Natural killer cell treated with Interleukin-12 subunit alpha and Interleukin-12 subunit beta and Interleukin-15 and Interleukin-18, amount 100 ng/mL, for 72 hours (primary cell): Measurements from ENCODE around the gene ADAMTS3. TPM values are rescaled to one million over a fixed set of nuclear protein-coding genes. Genes with fewer than 3 reads are reported as not detected.
A peak's percentile ranks its signal among the peaks of the same experiment; 100 is the strongest.
"Not testable (repeated sequence)": the region's sequence is repeated elsewhere in the genome, so short reads cannot be mapped to it uniquely, and the experiment has no call there.

Experiments
- ATAC-seq, 2 donors: fragments of 150-1000 bp; cut with Tn5 transposase in 1 of 2; sonication (Bioruptor Pico), chemical (Tn5 transposase) in 1 of 2; 2 replicates each; pipeline ENCODE4 v1.10.0; 2021
- DNase-seq: peaks from one replicate; pipeline ENCODE4 v3.0.0; 2022; ENCODE audit warnings: low spot score
- H3K27ac Mint-ChIP-seq, 2 donors: 1 replicate in 1 of 2; 2 replicates in 1 of 2; pipeline ENCODE4 v1.8.0; 2022; ENCODE audit warnings: mixed read lengths in 2 of 2, mild to moderate bottlenecking in 1 of 2, moderate library complexity in 1 of 2
- H3K27me3 Mint-ChIP-seq, 2 donors: 1 replicate in 1 of 2; 2 replicates in 1 of 2; pipeline ENCODE4 v1.8.0; 2022; ENCODE audit warnings: mixed read lengths in 2 of 2
- H3K36me3 Mint-ChIP-seq: one replicate; pipeline ENCODE4 v1.8.0; 2022; ENCODE audit warnings: mixed read lengths
- H3K4me1 Mint-ChIP-seq, 2 donors: 1 replicate in 1 of 2; 2 replicates in 1 of 2; pipeline ENCODE4 v1.8.0; 2022; ENCODE audit warnings: low read depth in 2 of 2, mixed read lengths in 2 of 2, mild to moderate bottlenecking in 1 of 2
- H3K4me3 Mint-ChIP-seq: one replicate; pipeline ENCODE4 v1.8.0; 2022; ENCODE audit warnings: mixed read lengths
- H3K9me3 Mint-ChIP-seq: 2 replicates; pipeline ENCODE4 v1.8.0; 2022; ENCODE audit warnings: mixed read lengths
- total RNA-seq, 2 donors: library from RNA; stranded (reverse); gene quantifications; one replicate each; pipeline ENCODE4 v1.2.3, GENCODE V29; 2022

Gene ADAMTS3
- total RNA-seq, 2 donors from 2014 or later, result not detected

DNA sequence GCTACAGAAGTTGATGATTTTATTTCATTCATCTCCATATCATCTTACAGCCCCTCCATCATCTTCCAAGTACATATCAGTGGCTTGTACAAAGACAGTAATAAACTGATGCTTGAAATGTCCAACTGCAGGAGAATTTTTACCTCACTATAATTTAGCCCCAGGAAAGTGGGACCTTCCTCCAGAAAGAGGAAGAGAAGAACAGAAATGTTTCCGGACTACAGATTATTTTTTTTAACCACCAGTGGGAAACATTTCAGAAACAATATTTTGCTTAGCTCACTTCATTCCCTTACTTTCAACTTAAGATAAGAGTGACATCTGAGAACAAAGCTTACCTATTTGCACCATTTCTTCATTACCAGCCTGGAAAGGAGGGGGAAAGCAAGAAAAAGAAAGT, 2.0 kb downstream of the ADAMTS3 start:
- DNase-seq (no peak), ATAC-seq (no peak)
- H3K27me3 Mint-ChIP-seq, result peaks cover 23 to 25% of the 10 kb centered on the region in 2 donors
- H3K9me3 Mint-ChIP-seq, result peaks cover 3% of the 10 kb centered on the region
- peaks cover 0 to 6% of the 10 kb centered on the region in 2 donors for H3K4me1 Mint-ChIP-seq
- no peak overlapping the region for H3K4me3 Mint-ChIP-seq
- no peaks in the 10 kb centered on the region for H3K36me3 Mint-ChIP-seq
- H3K27ac Mint-ChIP-seq, result no peak overlapping the region

- H3K27me3 Mint-ChIP-seq, result peaks cover 23 to 25% of the 10 kb centered on the region in 2 donors
- no peak overlapping the region for H3K4me3 Mint-ChIP-seq
- H3K9me3 Mint-ChIP-seq, result peaks cover 3% of the 10 kb centered on the region
- no peak for ATAC-seq
- no peak overlapping the region for H3K27ac Mint-ChIP-seq
- no peak for DNase-seq
- no peaks in the 10 kb centered on the region for H3K36me3 Mint-ChIP-seq
- H3K4me1 Mint-ChIP-seq, result peaks cover 0 to 6% of the 10 kb centered on the region in 2 donors
Observed at GRCh38 chr4:72566464-72566972, 2.5 kb downstream of the ADAMTS3 start.

- no peak overlapping the region for H3K4me3 Mint-ChIP-seq
- peaks cover 0 to 5% of the 10 kb centered on the region in 2 donors for H3K4me1 Mint-ChIP-seq
- ATAC-seq (no peak), DNase-seq (no peak)
- H3K27me3 Mint-ChIP-seq, result peaks cover 18 to 21% of the 10 kb centered on the region in 2 donors
- no peaks in the 10 kb centered on the region for H3K36me3 Mint-ChIP-seq
- no peak overlapping the region for H3K27ac Mint-ChIP-seq
- H3K9me3 Mint-ChIP-seq, result peaks cover 1% of the 10 kb centered on the region
Observed at GRCh38 chr4:72564789-72565188, 4.2 kb downstream of the ADAMTS3 start.

DNA sequence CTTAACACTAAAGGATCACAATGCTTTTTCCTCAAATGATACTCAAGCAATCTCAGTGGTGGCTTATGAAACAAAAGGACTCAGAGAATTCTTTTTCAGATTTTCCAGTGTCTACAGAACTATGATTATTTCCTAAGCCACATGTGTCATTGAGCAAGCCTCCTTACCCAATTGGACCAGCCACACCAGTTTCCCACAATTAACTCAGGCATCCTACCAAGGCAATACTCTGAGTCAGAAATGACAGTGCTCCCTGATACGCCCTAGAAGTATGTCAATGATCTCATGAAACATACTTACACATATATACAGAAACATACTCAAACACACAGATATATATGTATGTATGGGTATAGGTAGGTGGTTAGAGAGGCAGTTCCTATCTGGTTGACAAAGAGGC, 4.8 kb downstream of the ADAMTS3 start:
- H3K27ac Mint-ChIP-seq, result no peak overlapping the region
- DNase-seq (no peak), ATAC-seq (no peak)
- H3K9me3 Mint-ChIP-seq, result no peaks in the 10 kb centered on the region
- H3K27me3 Mint-ChIP-seq, result peaks cover 15 to 17% of the 10 kb centered on the region in 2 donors
- no peak overlapping the region for H3K4me3 Mint-ChIP-seq
- no peaks in the 10 kb centered on the region for H3K36me3 Mint-ChIP-seq
- peaks cover 0 to 3% of the 10 kb centered on the region in 2 donors for H3K4me1 Mint-ChIP-seq

- no peak overlapping the region for H3K27ac Mint-ChIP-seq
- no peak overlapping the region for H3K4me3 Mint-ChIP-seq
- H3K9me3 Mint-ChIP-seq, result peaks cover 8% of the 10 kb centered on the region
- no peaks in the 10 kb centered on the region for H3K4me1 Mint-ChIP-seq
- DNase-seq, result no peak
- no peaks in the 10 kb centered on the region for H3K27me3 Mint-ChIP-seq
- no peaks in the 10 kb centered on the region for H3K36me3 Mint-ChIP-seq
- no peak for ATAC-seq
Observed at GRCh38 chr4:72558655-72559054, 10.4 kb downstream of the ADAMTS3 start.

- Mint-ChIP-seq H3K36me3 (no peaks in the 10 kb centered on the region), H3K27me3 (no peaks in the 10 kb centered on the region), H3K27ac (no peak overlapping the region), H3K9me3 (peaks cover 8% of the 10 kb centered on the region), H3K4me3 (no peak overlapping the region), H3K4me1 (no peaks in the 10 kb centered on the region)
- ATAC-seq (no peak), DNase-seq (no peak)
Observed at GRCh38 chr4:72557021-72557420, 12.0 kb downstream of the ADAMTS3 start.

DNA sequence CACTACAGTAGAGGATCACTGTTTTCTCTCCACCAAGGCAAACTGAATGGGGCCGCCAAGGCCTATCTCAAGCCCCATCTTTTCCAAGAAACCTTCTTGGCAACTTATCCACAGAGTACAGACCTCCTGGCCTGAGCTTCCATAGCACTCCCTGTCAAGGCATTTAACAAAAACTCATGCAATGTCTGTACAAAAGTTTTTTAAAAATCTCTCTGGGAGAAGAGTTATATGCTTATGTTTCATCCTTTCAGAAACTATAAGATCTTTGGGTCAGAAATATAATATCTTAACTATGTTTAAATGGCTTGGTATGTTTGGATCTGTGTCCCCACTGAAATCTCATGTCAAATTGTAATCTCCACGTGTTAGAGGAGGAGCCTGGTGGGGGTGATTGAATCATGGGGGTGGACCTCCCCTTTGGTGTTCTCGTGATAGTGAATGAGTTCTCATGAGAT, 13.6 kb downstream of the ADAMTS3 start:
- no peak overlapping the region for H3K4me3 Mint-ChIP-seq
- no peaks in the 10 kb centered on the region for H3K4me1 Mint-ChIP-seq
- H3K36me3 Mint-ChIP-seq, result no peaks in the 10 kb centered on the region
- no peak for DNase-seq
- H3K27ac Mint-ChIP-seq, result no peak overlapping the region
- ATAC-seq, result no peak
- H3K9me3 Mint-ChIP-seq, result peaks cover 8% of the 10 kb centered on the region
- H3K27me3 Mint-ChIP-seq, result no peaks in the 10 kb centered on the region

- no peak for ATAC-seq
- Mint-ChIP-seq H3K4me1 (no peaks in the 10 kb centered on the region), H3K27me3 (no peaks in the 10 kb centered on the region), H3K27ac (no peak overlapping the region), H3K4me3 (no peak overlapping the region), H3K36me3 (no peaks in the 10 kb centered on the region), H3K9me3 (peaks cover 8% of the 10 kb centered on the region)
- no peak for DNase-seq
Observed at GRCh38 chr4:72553540-72554337, 15.3 kb downstream of the ADAMTS3 start.

DNA sequence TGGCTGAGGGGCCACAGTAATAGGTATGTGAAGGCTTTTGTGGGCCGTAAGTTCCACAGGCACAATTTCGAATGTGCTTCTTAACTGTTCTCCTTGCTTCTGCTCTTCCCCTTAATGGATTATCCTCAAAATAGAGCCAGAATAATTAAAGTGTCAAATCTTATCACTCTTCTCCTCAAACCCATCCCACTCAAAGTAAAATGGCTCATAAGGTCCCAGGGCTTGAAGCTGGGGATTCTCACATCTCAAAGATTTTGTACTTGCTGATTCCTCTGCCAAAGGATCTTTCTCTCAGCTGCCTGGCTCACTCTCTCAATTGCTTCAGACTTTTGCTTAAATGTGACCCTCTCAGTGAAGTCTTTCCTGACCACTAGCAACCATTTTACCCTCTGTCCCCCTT, 16.6 kb downstream of the ADAMTS3 start:
- DNase-seq (no peak), ATAC-seq (no peak)
- H3K27me3 Mint-ChIP-seq, result no peaks in the 10 kb centered on the region
- H3K4me1 Mint-ChIP-seq, result no peaks in the 10 kb centered on the region
- H3K9me3 Mint-ChIP-seq, result peaks cover 8% of the 10 kb centered on the region
- no peak overlapping the region for H3K4me3 Mint-ChIP-seq
- no peaks in the 10 kb centered on the region for H3K36me3 Mint-ChIP-seq
- H3K27ac Mint-ChIP-seq, result no peak overlapping the region

GRCh38 chr4:72546456-72546855, 22.6 kb downstream of the ADAMTS3 start:
- no peaks in the 10 kb centered on the region for H3K27me3 Mint-ChIP-seq
- H3K36me3 Mint-ChIP-seq, result no peaks in the 10 kb centered on the region
- H3K9me3 Mint-ChIP-seq, result peaks cover 3% of the 10 kb centered on the region
- ATAC-seq (no peak), DNase-seq (no peak)
- no peak overlapping the region for H3K4me3 Mint-ChIP-seq
- no peaks in the 10 kb centered on the region for H3K4me1 Mint-ChIP-seq
- H3K27ac Mint-ChIP-seq, result no peak overlapping the region

- not testable (repeated sequence) for H3K4me1 Mint-ChIP-seq, H3K4me3 Mint-ChIP-seq, ATAC-seq, H3K27me3 Mint-ChIP-seq, H3K36me3 Mint-ChIP-seq, H3K27ac Mint-ChIP-seq, DNase-seq
- peaks cover 14% of the 10 kb centered on the region for H3K9me3 Mint-ChIP-seq
Observed at GRCh38 chr4:72540694-72541093, 28.3 kb downstream of the ADAMTS3 start.

DNA sequence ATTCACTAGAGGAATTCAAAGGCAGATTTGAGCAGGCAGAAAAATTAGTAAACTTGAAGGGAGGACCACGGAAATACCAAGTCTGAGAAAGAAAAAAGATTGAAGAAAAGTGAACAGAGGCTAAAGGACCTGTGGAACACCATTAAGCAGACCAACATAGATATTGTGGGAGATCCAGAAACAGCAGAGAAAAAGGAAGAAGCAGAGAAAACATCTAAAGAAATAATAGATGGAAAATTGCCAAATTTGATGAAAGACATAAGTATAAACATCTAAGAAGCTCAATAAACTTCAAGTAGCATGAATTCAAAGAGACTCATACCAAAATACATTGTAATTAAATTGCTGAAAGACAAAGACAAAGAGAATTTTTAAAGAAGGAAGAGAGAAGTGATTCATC, 31.0 kb downstream of the ADAMTS3 start:
- H3K4me1 Mint-ChIP-seq, result no peaks in the 10 kb centered on the region
- H3K4me3 Mint-ChIP-seq, result no peak overlapping the region
- no peak for DNase-seq
- H3K27me3 Mint-ChIP-seq, result no peaks in the 10 kb centered on the region
- H3K27ac Mint-ChIP-seq, result no peak overlapping the region
- ATAC-seq, result no peak
- peaks cover 13% of the 10 kb centered on the region for H3K9me3 Mint-ChIP-seq
- H3K36me3 Mint-ChIP-seq, result no peaks in the 10 kb centered on the region

GRCh38 chr4:72536443-72536842, 32.6 kb downstream of the ADAMTS3 start:
- H3K36me3 Mint-ChIP-seq, result no peaks in the 10 kb centered on the region
- DNase-seq (no peak), ATAC-seq (no peak)
- no peak overlapping the region for H3K4me3 Mint-ChIP-seq
- no peaks in the 10 kb centered on the region for H3K27me3 Mint-ChIP-seq
- H3K27ac Mint-ChIP-seq, result no peak overlapping the region
- H3K9me3 Mint-ChIP-seq, result peaks cover 13% of the 10 kb centered on the region
- no peaks in the 10 kb centered on the region for H3K4me1 Mint-ChIP-seq

- ATAC-seq, result peak; percentile 31 to 50
- DNase-seq, result no peak
- H3K27me3 Mint-ChIP-seq, result no peaks in the 10 kb centered on the region
- no peak overlapping the region for H3K4me3 Mint-ChIP-seq
- H3K36me3 Mint-ChIP-seq, result no peaks in the 10 kb centered on the region
- H3K27ac Mint-ChIP-seq, result no peak overlapping the region
- H3K4me1 Mint-ChIP-seq, result no peaks in the 10 kb centered on the region
- H3K9me3 Mint-ChIP-seq, result peaks cover 2% of the 10 kb centered on the region
Observed at GRCh38 chr4:72531768-72532290, 37.2 kb downstream of the ADAMTS3 start.
